Measurements from ENCODE around the gene KRTAP5-9.

Gene KRTAP5-9

GRCh38 chr11:71544525-71545214 lies 3.5 kb upstream of the KRTAP5-9 start:
- TF ChIP-seq CREB1 (IDR thresholded peaks at IDR 0.05; ENCODE audit: low read depth) (no peak), EGR1 (IDR thresholded peaks at IDR 0.05) (no peak), TCF12 (IDR thresholded peaks at IDR 0.05; ENCODE audit: low read depth) (no peak), USF1 (IDR thresholded peaks at IDR 0.05) (no peak), RAD21 (IDR thresholded peaks at IDR 0.05; ENCODE audit: low read depth) (no peak), TEAD4 (IDR thresholded peaks at IDR 0.05) (no peak), MAX (IDR thresholded peaks at IDR 0.05) (no peak), FOXM1 (IDR thresholded peaks at IDR 0.05; ENCODE audit: borderline replicate concordance, low read depth) (no peak), REST (IDR thresholded peaks at IDR 0.05; ENCODE audit: low read depth) (no peak), TAF1 (IDR thresholded peaks at IDR 0.05; ENCODE audit: low read depth) (no peak), NFIC (IDR thresholded peaks at IDR 0.05) (no peak), CEBPB (IDR thresholded peaks at IDR 0.05) (no peak), YY1 (IDR thresholded peaks at IDR 0.05; ENCODE audit: low read depth) (no peak), EP300 (IDR thresholded peaks at IDR 0.05; ENCODE audit: borderline replicate concordance) (no peak), ZBTB7A (IDR thresholded peaks at IDR 0.05; ENCODE audit: low read depth) (no peak)

- TF ChIP-seq REST (IDR thresholded peaks at IDR 0.05; ENCODE audit: low read depth) (no peak), MAX (IDR thresholded peaks at IDR 0.05) (no peak), CEBPB (IDR thresholded peaks at IDR 0.05) (no peak), YY1 (IDR thresholded peaks at IDR 0.05; ENCODE audit: low read depth) (no peak), RAD21 (IDR thresholded peaks at IDR 0.05; ENCODE audit: low read depth) (no peak), FOXM1 (IDR thresholded peaks at IDR 0.05; ENCODE audit: borderline replicate concordance, low read depth) (no peak), USF1 (IDR thresholded peaks at IDR 0.05) (no peak), CREB1 (IDR thresholded peaks at IDR 0.05; ENCODE audit: low read depth) (no peak), TAF1 (IDR thresholded peaks at IDR 0.05; ENCODE audit: low read depth) (no peak), ZBTB7A (IDR thresholded peaks at IDR 0.05; ENCODE audit: low read depth) (no peak), EP300 (IDR thresholded peaks at IDR 0.05; ENCODE audit: borderline replicate concordance) (no peak), TCF12 (IDR thresholded peaks at IDR 0.05; ENCODE audit: low read depth) (no peak), EGR1 (IDR thresholded peaks at IDR 0.05) (no peak)
These were observed 2.7 kb upstream of the KRTAP5-9 start for GRCh38 chr11:71545405-71545966.

GRCh38 chr11:71548716-71549151 lies 514 bp downstream of the KRTAP5-9 start:
- no peak for TF ChIP-seq TAF1 (IDR thresholded peaks at IDR 0.05; ENCODE audit: low read depth)
- TF ChIP-seq EP300 (IDR thresholded peaks at IDR 0.05; ENCODE audit: borderline replicate concordance): no peak
- no peak for TF ChIP-seq TCF12 (IDR thresholded peaks at IDR 0.05; ENCODE audit: low read depth)
- no peak for TF ChIP-seq REST (IDR thresholded peaks at IDR 0.05; ENCODE audit: low read depth)
- no peak for TF ChIP-seq EGR1 (IDR thresholded peaks at IDR 0.05)
- TF ChIP-seq USF1 (IDR thresholded peaks at IDR 0.05): no peak
- TF ChIP-seq NFIC (IDR thresholded peaks at IDR 0.05): no peak
- TF ChIP-seq ZBTB7A (IDR thresholded peaks at IDR 0.05; ENCODE audit: low read depth): no peak
- TF ChIP-seq YY1 (IDR thresholded peaks at IDR 0.05; ENCODE audit: low read depth): no peak
- no peak for TF ChIP-seq FOXM1 (IDR thresholded peaks at IDR 0.05; ENCODE audit: borderline replicate concordance, low read depth)
- no peak for TF ChIP-seq RAD21 (IDR thresholded peaks at IDR 0.05; ENCODE audit: low read depth)
